Measurements from ENCODE around the gene FLAD1. TPM values are rescaled to one million over a fixed set of nuclear protein-coding genes. Genes with fewer than 3 reads are reported as not detected.

The FLAD1 gene
- total RNA-seq, 1 experiment from 2014 or later: 72.8 TPM

DNA sequence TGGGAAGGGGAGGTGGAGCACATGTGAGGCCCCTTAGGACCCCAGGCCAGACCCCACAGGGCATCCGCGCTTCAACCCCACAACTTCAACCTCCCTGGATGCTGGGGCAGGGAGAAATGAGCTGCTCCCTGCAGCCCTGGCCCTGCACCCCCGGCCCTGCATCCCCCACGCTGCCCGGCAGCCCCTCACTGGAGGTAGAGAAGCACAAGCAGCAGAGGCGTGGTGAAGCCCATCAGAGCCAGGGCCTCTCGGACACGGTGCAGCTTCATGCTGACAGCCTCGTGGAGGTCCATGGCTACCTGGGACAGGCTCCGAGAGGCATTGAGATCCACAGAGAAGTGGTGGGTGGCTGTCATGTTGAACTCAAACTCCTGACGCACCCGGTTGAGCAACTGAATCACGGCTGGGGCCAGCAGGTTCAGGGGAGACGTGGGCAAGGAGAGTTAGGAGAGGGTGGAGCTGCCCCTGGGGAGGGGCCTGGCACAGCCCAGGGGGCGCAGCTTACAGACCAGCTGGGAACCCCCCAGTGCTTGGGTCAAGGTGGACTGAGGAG lies 47.2 kb downstream of the FLAD1 start:
- ATAC-seq (no peak), DNase-seq (ENCODE audit: low read depth, low spot score) (no peak)
- no peak overlapping the region for H3K4me3 ChIP-seq (ENCODE audit: low read depth in 2 of 2, low read length in 2 of 2)
- H3K4me1 ChIP-seq (ENCODE audit: control insufficient read depth, insufficient read depth, low read length): no peaks in the 10 kb centered on the region
- no peaks in the 10 kb centered on the region for H3K27me3 ChIP-seq (ENCODE audit: control insufficient read depth, insufficient read depth, low read length)
- BruUV-seq (replicated peaks): no TSS peak
- intact Hi-C loops (cut with micrococcal nuclease; ENCODE audit: unreplicated experiment): no loop called here
- no peaks in the 10 kb centered on the region for H3K9me3 ChIP-seq (ENCODE audit: control insufficient read depth, insufficient read depth, low read depth, low read length)
- no peak for TF ChIP-seq TCF7L2 (IDR thresholded peaks at IDR 0.05; ENCODE audit: low read depth, low read length)
- TF ChIP-seq, protein P1, sequence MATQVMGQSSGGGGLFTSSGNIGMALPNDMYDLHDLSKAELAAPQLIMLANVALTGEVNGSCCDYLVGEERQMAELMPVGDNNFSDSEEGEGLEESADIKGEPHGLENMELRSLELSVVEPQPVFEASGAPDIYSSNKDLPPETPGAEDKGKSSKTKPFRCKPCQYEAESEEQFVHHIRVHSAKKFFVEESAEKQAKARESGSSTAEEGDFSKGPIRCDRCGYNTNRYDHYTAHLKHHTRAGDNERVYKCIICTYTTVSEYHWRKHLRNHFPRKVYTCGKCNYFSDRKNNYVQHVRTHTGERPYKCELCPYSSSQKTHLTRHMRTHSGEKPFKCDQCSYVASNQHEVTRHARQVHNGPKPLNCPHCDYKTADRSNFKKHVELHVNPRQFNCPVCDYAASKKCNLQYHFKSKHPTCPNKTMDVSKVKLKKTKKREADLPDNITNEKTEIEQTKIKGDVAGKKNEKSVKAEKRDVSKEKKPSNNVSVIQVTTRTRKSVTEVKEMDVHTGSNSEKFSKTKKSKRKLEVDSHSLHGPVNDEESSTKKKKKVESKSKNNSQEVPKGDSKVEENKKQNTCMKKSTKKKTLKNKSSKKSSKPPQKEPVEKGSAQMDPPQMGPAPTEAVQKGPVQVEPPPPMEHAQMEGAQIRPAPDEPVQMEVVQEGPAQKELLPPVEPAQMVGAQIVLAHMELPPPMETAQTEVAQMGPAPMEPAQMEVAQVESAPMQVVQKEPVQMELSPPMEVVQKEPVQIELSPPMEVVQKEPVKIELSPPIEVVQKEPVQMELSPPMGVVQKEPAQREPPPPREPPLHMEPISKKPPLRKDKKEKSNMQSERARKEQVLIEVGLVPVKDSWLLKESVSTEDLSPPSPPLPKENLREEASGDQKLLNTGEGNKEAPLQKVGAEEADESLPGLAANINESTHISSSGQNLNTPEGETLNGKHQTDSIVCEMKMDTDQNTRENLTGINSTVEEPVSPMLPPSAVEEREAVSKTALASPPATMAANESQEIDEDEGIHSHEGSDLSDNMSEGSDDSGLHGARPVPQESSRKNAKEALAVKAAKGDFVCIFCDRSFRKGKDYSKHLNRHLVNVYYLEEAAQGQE (IDR thresholded peaks at IDR 0.05; ENCODE audit: insufficient read depth in 1 of 2, low read depth in 2 of 2, low read length in 1 of 2): no peak
- no peak for TF ChIP-seq SIN3A (IDR thresholded peaks at IDR 0.05; ENCODE audit: borderline replicate concordance, insufficient read depth, low read depth, low read length)
- TF ChIP-seq POLR2AphosphoS5 (IDR thresholded peaks at IDR 0.05; ENCODE audit: low read depth, low read length): no peak
- TF ChIP-seq, protein P2, sequence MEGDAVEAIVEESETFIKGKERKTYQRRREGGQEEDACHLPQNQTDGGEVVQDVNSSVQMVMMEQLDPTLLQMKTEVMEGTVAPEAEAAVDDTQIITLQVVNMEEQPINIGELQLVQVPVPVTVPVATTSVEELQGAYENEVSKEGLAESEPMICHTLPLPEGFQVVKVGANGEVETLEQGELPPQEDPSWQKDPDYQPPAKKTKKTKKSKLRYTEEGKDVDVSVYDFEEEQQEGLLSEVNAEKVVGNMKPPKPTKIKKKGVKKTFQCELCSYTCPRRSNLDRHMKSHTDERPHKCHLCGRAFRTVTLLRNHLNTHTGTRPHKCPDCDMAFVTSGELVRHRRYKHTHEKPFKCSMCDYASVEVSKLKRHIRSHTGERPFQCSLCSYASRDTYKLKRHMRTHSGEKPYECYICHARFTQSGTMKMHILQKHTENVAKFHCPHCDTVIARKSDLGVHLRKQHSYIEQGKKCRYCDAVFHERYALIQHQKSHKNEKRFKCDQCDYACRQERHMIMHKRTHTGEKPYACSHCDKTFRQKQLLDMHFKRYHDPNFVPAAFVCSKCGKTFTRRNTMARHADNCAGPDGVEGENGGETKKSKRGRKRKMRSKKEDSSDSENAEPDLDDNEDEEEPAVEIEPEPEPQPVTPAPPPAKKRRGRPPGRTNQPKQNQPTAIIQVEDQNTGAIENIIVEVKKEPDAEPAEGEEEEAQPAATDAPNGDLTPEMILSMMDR (IDR thresholded peaks at IDR 0.05): no peak
- no peak overlapping the region for H3K27ac ChIP-seq (ENCODE audit: low read length)
- CTCF ChIA-PET: no interaction called here
- POLR2A ChIA-PET: no interaction called here
- H3K36me3 ChIP-seq (ENCODE audit: control insufficient read depth, insufficient read depth, low read length): no peaks in the 10 kb centered on the region
- in situ Hi-C loops (cut with HindIII; ENCODE audit: low pct_unique_long_range_greater_than_20kb, low sequenced_read_pairs): no loop called here

DNA sequence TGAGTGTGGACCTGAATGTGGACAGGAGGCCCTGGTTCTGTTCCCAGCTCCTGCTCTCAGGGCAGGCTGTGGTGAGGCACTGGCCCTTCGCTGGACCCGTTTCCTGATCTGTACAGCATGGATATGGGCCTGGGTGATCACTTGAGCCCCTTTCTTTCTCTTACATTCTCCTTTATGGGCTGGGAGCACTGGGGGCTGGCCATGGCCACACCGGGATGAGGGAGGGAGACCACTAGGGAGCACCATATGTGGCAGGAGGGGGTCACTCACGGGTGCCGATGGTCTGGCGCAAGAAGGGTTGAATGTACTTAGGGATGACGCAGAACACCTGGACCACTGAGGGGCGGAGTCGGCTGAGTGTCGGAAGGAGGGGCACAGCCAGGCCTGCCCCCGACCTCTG lies 47.8 kb downstream of the FLAD1 start:
- CTCF ChIA-PET: interaction anchor here (0.6 kb wide), 1 partner anchor 471 kb away, joined by 3 read pairs; no protein-coding TSS in a partner anchor
- POLR2A ChIA-PET: no interaction called here
- H3K4me3 ChIP-seq (ENCODE audit: low read depth in 2 of 2, low read length in 2 of 2): no peak overlapping the region
- no peaks in the 10 kb centered on the region for H3K9me3 ChIP-seq (ENCODE audit: control insufficient read depth, insufficient read depth, low read depth, low read length)
- intact Hi-C loops (cut with micrococcal nuclease; ENCODE audit: unreplicated experiment): no loop called here
- DNase-seq (ENCODE audit: low read depth, low spot score) (no peak), ATAC-seq (peak; percentile 26; the same call in 1 of the 2 replicates)
- no peaks in the 10 kb centered on the region for H3K27me3 ChIP-seq (ENCODE audit: control insufficient read depth, insufficient read depth, low read length)
- H3K4me1 ChIP-seq (ENCODE audit: control insufficient read depth, insufficient read depth, low read length): no peaks in the 10 kb centered on the region
- H3K27ac ChIP-seq (ENCODE audit: low read length): no peak overlapping the region
- TF ChIP-seq POLR2AphosphoS5 (IDR thresholded peaks at IDR 0.05; ENCODE audit: low read depth, low read length) (no peak), SIN3A (IDR thresholded peaks at IDR 0.05; ENCODE audit: borderline replicate concordance, insufficient read depth, low read depth, low read length) (no peak), TCF7L2 (IDR thresholded peaks at IDR 0.05; ENCODE audit: low read depth, low read length) (no peak)
- TF ChIP-seq, protein P2 (IDR thresholded peaks at IDR 0.05): no peak
- TF ChIP-seq, protein P1 (IDR thresholded peaks at IDR 0.05; ENCODE audit: insufficient read depth in 1 of 2, low read depth in 2 of 2, low read length in 1 of 2): no peak
- no TSS peak for BruUV-seq (replicated peaks)
- no peaks in the 10 kb centered on the region for H3K36me3 ChIP-seq (ENCODE audit: control insufficient read depth, insufficient read depth, low read length)
- in situ Hi-C loops (cut with HindIII; ENCODE audit: low pct_unique_long_range_greater_than_20kb, low sequenced_read_pairs): no loop called here

Measured in Panc1 (cell line).